SU-DHL-6 (cell line): Measurements from ENCODE around the gene RNU6-8.

ENCODE experiments used
- EZH2phosphoT487 ChIP-seq: fragments of 200-600 bp; sonication (generic), shearing (Covaris generic); conservative IDR thresholded peaks from 2 replicates; pipeline ENCODE4 v1.6.1; 2018; ENCODE audit warnings: mild to moderate bottlenecking, antibody characterized with exemption, low read length, moderate library complexity, mixed read lengths
- TF ChIP-seq, protein P1 (sequence below): fragments of 200-600 bp; sonication (generic); IDR thresholded peaks from one replicate; pipeline ENCODE4 v1.5.1; 2017; ENCODE audit warnings: antibody characterized with exemption, mild to moderate bottlenecking, low read length, moderate library complexity; ENCODE audit not compliant: insufficient read depth, poor library complexity, severe bottlenecking

DNA sequence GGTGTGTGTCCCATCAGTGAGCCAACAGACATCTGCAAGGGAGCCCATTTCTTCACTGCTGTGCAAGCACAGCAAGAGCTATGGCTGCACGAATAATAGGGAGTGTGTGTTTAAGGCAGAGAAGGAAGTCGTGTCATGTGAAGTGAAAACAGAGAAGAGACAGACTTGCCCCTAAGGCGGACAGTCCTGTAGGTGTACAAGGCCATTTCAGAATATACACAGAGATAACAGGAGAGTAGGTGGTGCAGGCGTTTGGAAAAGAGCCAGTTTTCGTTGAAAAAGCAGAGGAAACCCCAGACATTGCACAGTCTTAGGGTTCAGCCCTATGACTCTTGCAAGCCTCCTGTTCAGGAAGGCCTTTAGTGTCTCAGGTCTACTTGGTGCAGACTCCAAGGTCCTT is 46.3 kb upstream of the RNU6-8 start:
- TF ChIP-seq, protein P1, sequence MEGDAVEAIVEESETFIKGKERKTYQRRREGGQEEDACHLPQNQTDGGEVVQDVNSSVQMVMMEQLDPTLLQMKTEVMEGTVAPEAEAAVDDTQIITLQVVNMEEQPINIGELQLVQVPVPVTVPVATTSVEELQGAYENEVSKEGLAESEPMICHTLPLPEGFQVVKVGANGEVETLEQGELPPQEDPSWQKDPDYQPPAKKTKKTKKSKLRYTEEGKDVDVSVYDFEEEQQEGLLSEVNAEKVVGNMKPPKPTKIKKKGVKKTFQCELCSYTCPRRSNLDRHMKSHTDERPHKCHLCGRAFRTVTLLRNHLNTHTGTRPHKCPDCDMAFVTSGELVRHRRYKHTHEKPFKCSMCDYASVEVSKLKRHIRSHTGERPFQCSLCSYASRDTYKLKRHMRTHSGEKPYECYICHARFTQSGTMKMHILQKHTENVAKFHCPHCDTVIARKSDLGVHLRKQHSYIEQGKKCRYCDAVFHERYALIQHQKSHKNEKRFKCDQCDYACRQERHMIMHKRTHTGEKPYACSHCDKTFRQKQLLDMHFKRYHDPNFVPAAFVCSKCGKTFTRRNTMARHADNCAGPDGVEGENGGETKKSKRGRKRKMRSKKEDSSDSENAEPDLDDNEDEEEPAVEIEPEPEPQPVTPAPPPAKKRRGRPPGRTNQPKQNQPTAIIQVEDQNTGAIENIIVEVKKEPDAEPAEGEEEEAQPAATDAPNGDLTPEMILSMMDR, result no peak
- TF ChIP-seq EZH2phosphoT487, result no peak
